Measurements from ENCODE around the gene CDHR3. TPM values are rescaled to one million over a fixed set of nuclear protein-coding genes. Genes with fewer than 3 reads are reported as not detected.

The CDHR3 gene
- total RNA-seq, 1 donor from 2014 or later = 10.6 TPM

DNA sequence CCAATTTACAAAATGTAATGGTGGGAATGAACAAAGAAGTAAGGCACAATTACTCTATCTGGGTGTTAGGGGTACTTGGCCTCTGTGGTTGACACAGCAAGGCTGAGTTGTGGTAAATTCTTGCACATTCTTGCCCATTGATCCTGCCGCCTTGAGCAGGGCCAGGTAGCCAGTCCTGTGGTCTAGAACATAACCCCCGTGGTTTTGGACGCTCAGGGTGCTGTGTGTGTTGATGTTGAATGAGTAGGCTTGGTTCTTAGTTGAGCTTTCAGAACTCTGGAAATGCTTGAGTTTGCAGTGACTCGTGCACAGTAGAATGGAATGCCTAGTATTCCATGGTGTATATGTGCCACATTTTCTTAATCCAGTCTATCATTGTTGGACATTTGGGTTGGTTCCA, 42.3 kb upstream of the CDHR3 start:
- peaks cover 32% of the 10 kb centered on the region for H3K36me3 Mint-ChIP-seq (ENCODE audit: low read depth, unreplicated experiment)
- no peaks in the 10 kb centered on the region for H3K9me3 Mint-ChIP-seq (ENCODE audit: unreplicated experiment)
- no peak for DNase-seq (ENCODE audit: low spot score)
- TF ChIP-seq, protein P1, sequence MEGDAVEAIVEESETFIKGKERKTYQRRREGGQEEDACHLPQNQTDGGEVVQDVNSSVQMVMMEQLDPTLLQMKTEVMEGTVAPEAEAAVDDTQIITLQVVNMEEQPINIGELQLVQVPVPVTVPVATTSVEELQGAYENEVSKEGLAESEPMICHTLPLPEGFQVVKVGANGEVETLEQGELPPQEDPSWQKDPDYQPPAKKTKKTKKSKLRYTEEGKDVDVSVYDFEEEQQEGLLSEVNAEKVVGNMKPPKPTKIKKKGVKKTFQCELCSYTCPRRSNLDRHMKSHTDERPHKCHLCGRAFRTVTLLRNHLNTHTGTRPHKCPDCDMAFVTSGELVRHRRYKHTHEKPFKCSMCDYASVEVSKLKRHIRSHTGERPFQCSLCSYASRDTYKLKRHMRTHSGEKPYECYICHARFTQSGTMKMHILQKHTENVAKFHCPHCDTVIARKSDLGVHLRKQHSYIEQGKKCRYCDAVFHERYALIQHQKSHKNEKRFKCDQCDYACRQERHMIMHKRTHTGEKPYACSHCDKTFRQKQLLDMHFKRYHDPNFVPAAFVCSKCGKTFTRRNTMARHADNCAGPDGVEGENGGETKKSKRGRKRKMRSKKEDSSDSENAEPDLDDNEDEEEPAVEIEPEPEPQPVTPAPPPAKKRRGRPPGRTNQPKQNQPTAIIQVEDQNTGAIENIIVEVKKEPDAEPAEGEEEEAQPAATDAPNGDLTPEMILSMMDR (IDR thresholded peaks at IDR 0.05; ENCODE audit: unreplicated experiment) = no peak
- no peak overlapping the region for H3K27ac Mint-ChIP-seq (ENCODE audit: unreplicated experiment)
- no peak overlapping the region for H3K4me3 Mint-ChIP-seq (ENCODE audit: unreplicated experiment)
- H3K4me1 Mint-ChIP-seq (ENCODE audit: unreplicated experiment) = no peaks in the 10 kb centered on the region
- H3K27me3 Mint-ChIP-seq (ENCODE audit: unreplicated experiment) = no peaks in the 10 kb centered on the region

DNA sequence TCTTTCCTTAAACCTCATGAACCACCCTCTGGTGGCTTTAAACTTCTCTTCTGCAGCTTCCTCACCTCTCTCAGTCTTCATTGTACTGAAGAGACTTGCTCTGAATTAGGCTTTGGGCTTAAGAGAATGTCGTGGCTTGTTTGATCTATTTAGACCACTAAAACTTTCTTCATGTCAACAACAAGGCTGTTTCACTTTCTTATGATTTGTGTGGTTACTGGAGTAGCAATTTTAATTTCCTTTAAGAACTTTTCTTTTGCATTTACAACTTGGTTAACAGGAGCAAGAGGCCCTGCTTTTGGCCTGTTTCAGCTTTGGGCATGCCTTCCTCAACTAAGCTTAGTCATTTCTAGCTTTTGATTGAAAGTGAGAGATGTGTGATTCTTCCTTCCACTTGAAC, 38.1 kb upstream of the CDHR3 start:
- H3K4me1 Mint-ChIP-seq (ENCODE audit: unreplicated experiment) = peaks cover 2% of the 10 kb centered on the region
- DNase-seq (ENCODE audit: low spot score) = no peak
- no peaks in the 10 kb centered on the region for H3K27me3 Mint-ChIP-seq (ENCODE audit: unreplicated experiment)
- no peak overlapping the region for H3K27ac Mint-ChIP-seq (ENCODE audit: unreplicated experiment)
- H3K36me3 Mint-ChIP-seq (ENCODE audit: low read depth, unreplicated experiment) = peaks cover 31% of the 10 kb centered on the region
- no peaks in the 10 kb centered on the region for H3K9me3 Mint-ChIP-seq (ENCODE audit: unreplicated experiment)
- H3K4me3 Mint-ChIP-seq (ENCODE audit: unreplicated experiment) = no peak overlapping the region
- TF ChIP-seq, protein P1 (IDR thresholded peaks at IDR 0.05; ENCODE audit: unreplicated experiment) = no peak

DNA sequence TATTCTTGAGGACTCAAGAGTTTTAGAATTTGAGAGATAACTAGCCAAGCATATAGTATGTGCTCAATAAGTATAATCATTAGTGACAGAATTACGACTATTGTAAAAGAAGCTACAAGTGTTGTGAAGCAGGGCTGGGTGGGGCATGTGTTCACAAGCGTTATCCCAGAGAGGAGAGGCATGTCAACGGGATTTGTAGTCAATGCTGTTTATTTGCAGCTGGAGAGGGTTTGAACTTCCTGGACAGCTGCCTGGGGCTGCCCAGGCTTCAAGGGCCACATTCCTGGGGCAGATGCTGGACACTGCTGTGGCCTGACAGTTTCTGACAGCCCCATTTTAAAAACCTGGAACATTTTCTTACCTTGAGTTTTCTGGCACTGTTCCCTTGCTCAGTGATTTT, 36.9 kb upstream of the CDHR3 start:
- no peak for DNase-seq (ENCODE audit: low spot score)
- no peak overlapping the region for H3K27ac Mint-ChIP-seq (ENCODE audit: unreplicated experiment)
- no peak overlapping the region for H3K4me3 Mint-ChIP-seq (ENCODE audit: unreplicated experiment)

DNA sequence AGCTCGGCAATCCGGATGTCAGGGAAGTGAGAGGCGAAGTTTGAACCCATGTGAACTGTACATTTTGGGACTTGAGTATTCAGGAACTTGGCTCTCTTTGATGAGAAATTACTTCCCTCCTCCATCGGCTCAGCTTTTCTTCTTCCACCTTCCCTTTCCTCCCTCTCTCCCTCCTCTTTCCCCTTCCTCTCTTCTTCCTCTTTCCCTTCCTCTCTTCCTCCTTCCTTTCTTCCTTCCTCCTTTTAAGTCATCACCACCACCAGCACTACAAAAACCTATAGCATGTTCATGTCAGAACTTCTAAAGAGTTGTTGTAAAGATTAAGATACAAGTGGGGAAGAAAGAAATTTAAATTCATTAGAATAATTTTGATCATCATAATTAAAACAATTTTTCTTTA, 31.9 kb upstream of the CDHR3 start:
- no peak for DNase-seq (ENCODE audit: low spot score)
- Mint-ChIP-seq H3K4me3 (ENCODE audit: unreplicated experiment) (no peak overlapping the region), H3K36me3 (ENCODE audit: low read depth, unreplicated experiment) (no peaks in the 10 kb centered on the region), H3K27ac (ENCODE audit: unreplicated experiment) (no peak overlapping the region), H3K9me3 (ENCODE audit: unreplicated experiment) (no peaks in the 10 kb centered on the region), H3K27me3 (ENCODE audit: unreplicated experiment) (no peaks in the 10 kb centered on the region), H3K4me1 (ENCODE audit: unreplicated experiment) (peaks cover 25% of the 10 kb centered on the region)
- TF ChIP-seq, protein P1 (IDR thresholded peaks at IDR 0.05; ENCODE audit: unreplicated experiment) = no peak

More for the DNA sequence above, 36.9 kb upstream of the CDHR3 start:
- peaks cover 2% of the 10 kb centered on the region for H3K4me1 Mint-ChIP-seq (ENCODE audit: unreplicated experiment)
- no peaks in the 10 kb centered on the region for H3K27me3 Mint-ChIP-seq (ENCODE audit: unreplicated experiment)
- TF ChIP-seq, protein P1 (IDR thresholded peaks at IDR 0.05; ENCODE audit: unreplicated experiment) = no peak
- no peaks in the 10 kb centered on the region for H3K9me3 Mint-ChIP-seq (ENCODE audit: unreplicated experiment)
- H3K36me3 Mint-ChIP-seq (ENCODE audit: low read depth, unreplicated experiment) = peaks cover 31% of the 10 kb centered on the region

DNA sequence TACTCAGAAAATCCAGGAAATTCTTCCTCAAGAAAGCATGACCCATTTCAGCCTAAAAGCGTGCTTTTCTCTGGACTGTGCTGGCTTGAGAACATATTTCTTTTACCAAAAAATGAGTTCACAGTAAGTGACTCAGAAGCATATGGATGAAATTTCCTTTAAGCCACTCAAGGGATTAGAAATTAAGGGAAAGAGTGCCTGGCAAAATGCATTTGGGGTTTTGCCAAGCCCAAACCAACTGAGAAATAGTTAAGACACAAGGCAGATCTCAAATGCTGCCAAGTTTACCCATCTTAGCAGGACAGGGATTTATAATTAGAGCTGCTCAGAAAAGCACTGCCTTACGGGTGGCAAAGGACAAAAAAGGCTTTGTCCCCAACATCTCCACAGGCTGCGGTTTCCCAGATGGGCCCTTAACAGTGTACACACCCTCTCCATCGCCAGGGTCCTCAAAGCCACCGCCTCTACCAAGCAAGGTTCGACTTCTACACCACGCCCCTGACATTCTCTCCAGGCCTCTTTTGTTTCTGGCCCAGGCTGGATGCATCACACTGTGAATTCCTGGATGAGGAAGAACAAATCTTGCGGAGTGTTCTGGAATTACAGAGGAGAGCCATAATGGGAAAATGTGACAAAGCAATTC, 30.1 kb upstream of the CDHR3 start:
- Mint-ChIP-seq H3K4me3 (ENCODE audit: unreplicated experiment) (no peak overlapping the region), H3K27ac (ENCODE audit: unreplicated experiment) (no peak overlapping the region), H3K9me3 (ENCODE audit: unreplicated experiment) (no peaks in the 10 kb centered on the region), H3K4me1 (ENCODE audit: unreplicated experiment) (peaks cover 25% of the 10 kb centered on the region), H3K36me3 (ENCODE audit: low read depth, unreplicated experiment) (no peaks in the 10 kb centered on the region), H3K27me3 (ENCODE audit: unreplicated experiment) (no peaks in the 10 kb centered on the region)
- TF ChIP-seq, protein P1 (IDR thresholded peaks at IDR 0.05; ENCODE audit: unreplicated experiment) = no peak
- DNase-seq (ENCODE audit: low spot score) = no peak

Measured in endothelial cell (in vitro differentiated cells).